Colonic mucosa (tissue), 4 donors: Measurements from ENCODE around the gene SP100. TPM values are rescaled to one million over a fixed set of nuclear protein-coding genes. Genes with fewer than 3 reads are reported as not detected.

Experiments used
- DNase-seq: peaks from one replicate; pipeline ENCODE4 v3.0.0-alpha.2; 2020
- H3K27ac ChIP-seq: fragments of 200-600 bp; one replicate; pipeline ENCODE4 v1.8.0; 2021
- H3K27me3 ChIP-seq: fragments of 200-600 bp; one replicate; pipeline ENCODE4 v1.8.0; 2021
- H3K36me3 ChIP-seq: fragments of 200-600 bp; one replicate; pipeline ENCODE4 v1.8.0; 2021
- H3K4me1 ChIP-seq: fragments of 200-600 bp; one replicate; pipeline ENCODE4 v1.8.0; 2021; ENCODE audit warnings: mild to moderate bottlenecking
- H3K4me3 ChIP-seq: fragments of 200-600 bp; one replicate; pipeline ENCODE4 v1.8.0; 2021
- H3K9ac ChIP-seq, 2 donors: one replicate each; pipeline ENCODE4 v1.7.0; 2013; ENCODE audit warnings: control low read depth in 2 of 2, low read depth in 2 of 2, low read length in 2 of 2
- H3K9me3 ChIP-seq: fragments of 200-600 bp; one replicate; pipeline ENCODE4 v1.8.0; 2021
- intact Hi-C: fragments of 100-400 bp; cut with DNase I; formaldehyde crosslinking; loops from one replicate; pipeline ENCODE4 v1.14.1; 2022
- total RNA-seq, 2 donors: library from RNA; stranded (reverse); fragmentation: NEBNext Ultra II Directional in 1 of 2; extraction: Animal tissue kit (Norgen Biotek cat#: 25700) in 1 of 2; gene quantifications; one replicate each; pipeline ENCODE4 v1.2.1, GENCODE V29; 2021
- TF ChIP-seq, protein P1 (sequence below): fragments of 200-600 bp; IDR thresholded peaks from one replicate; pipeline ENCODE4 v1.8.0; 2022; ENCODE audit warnings: antibody characterized with exemption, mild to moderate bottlenecking
- donor health status: healthy.
- donor health status: DM: no; HTN: no; CAD: no.
- donor health status: DM: no; HTN: no; CAD: no.

SP100 gene
- total RNA-seq, 2 donors from 2014 or later = 35.7 to 53.6 TPM

DNA sequence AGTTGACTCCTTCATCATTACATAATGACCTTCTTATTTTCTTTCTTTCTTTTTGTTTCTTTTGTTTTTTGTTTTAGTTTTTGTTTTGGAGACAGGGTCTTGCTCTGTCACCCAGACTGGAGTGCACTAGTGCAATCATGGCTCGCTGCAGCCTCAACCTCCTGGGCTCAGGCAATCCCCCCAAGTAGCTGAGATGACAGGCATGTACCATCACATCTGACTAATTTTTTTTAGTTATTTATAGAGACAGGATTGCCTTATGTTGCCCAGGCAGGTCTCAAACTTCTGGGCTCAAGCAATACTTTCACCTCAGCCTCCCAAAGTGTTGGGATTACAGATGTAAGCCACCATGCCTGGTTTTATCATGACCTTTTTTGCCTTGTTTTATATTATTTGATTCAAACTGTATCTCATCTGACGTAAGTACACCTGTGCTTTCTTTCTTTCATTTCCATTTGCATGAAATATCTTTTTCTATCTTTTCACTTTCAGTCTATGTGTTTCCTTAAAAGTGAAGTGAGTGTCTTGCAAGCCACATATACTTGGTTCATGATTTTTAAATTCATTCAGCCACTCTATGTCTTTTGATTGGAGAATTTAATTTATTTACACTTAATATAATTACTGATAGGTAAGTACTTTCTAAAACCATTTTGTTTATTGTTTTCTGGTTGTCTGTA, 39.1 kb downstream of the SP100 start:
- no peaks in the 10 kb centered on the region for H3K9me3 ChIP-seq
- no peak overlapping the region for H3K27ac ChIP-seq
- H3K36me3 ChIP-seq = no peaks in the 10 kb centered on the region
- H3K4me3 ChIP-seq = no peak overlapping the region
- TF ChIP-seq, protein P1, sequence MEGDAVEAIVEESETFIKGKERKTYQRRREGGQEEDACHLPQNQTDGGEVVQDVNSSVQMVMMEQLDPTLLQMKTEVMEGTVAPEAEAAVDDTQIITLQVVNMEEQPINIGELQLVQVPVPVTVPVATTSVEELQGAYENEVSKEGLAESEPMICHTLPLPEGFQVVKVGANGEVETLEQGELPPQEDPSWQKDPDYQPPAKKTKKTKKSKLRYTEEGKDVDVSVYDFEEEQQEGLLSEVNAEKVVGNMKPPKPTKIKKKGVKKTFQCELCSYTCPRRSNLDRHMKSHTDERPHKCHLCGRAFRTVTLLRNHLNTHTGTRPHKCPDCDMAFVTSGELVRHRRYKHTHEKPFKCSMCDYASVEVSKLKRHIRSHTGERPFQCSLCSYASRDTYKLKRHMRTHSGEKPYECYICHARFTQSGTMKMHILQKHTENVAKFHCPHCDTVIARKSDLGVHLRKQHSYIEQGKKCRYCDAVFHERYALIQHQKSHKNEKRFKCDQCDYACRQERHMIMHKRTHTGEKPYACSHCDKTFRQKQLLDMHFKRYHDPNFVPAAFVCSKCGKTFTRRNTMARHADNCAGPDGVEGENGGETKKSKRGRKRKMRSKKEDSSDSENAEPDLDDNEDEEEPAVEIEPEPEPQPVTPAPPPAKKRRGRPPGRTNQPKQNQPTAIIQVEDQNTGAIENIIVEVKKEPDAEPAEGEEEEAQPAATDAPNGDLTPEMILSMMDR = no peak
- no peak for DNase-seq
- no peaks in the 10 kb centered on the region for H3K27me3 ChIP-seq
- H3K4me1 ChIP-seq = no peaks in the 10 kb centered on the region
- intact Hi-C loops = no loop called here
- no peak overlapping the region for H3K9ac ChIP-seq

DNA sequence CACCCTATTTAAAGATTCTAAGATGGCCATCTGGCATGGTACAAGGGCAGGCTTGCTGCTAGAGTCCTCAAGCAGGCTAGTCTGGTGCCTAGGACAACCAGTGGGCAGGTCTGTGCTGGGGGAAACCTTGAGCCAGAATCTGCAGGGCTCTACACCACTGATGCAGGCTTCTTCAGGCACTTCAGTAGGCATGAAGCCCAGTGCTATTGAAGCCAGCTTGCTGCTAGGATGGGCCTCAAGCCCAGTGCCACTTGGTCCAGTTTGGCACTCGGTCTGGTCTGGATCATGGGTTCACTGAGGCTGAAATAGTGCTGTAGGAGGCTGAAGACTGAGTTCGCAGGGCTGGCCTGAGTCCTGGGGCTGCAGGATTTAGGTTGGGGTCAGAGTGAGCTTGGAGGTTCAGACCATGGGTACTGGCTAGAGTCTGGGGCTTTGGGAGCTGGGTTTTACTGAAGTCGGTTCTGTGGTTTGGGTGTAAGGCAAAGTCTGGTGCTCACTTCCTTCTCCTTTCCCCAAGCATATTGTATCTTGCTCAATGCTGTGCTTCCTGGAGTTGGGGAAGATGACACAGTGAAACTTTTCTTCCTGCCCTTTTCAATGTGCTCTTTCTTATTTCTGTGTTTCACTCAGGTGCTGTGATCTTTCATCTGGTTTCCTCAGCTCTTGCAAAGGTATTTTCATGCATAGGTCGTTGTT, 41.2 kb downstream of the SP100 start:
- intact Hi-C loops = no loop called here
- no peak overlapping the region for H3K27ac ChIP-seq
- TF ChIP-seq, protein P1 = no peak

DNA sequence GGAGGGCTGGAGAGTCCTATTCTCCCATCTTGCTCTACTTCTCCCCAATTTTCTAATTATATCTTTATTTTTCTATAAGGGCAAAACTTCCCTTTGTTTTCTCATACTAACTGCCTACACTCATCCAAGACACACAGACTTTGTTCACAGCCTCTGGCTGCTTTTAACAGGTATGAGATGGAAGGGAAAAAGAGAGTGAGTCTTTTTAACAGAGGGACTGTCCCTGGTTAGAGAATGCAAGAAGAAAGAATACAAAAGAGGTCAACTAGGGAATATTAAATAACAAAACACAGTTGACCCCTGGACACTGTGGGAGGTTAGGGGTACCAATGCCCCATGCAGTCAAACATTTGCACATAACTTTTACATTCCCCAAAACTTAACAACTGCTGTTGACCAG, 41.8 kb downstream of the SP100 start:
- Histone ChIP-seq H3K36me3 (no peaks in the 10 kb centered on the region), H3K27ac (no peak overlapping the region), H3K4me1 (no peaks in the 10 kb centered on the region), H3K4me3 (no peak overlapping the region), H3K9ac (no peak overlapping the region), H3K9me3 (no peaks in the 10 kb centered on the region), H3K27me3 (no peaks in the 10 kb centered on the region)
- intact Hi-C loops = no loop called here
- TF ChIP-seq, protein P1 = no peak
- DNase-seq = no peak

More for the DNA sequence above, 41.2 kb downstream of the SP100 start:
- Histone ChIP-seq H3K36me3 (no peaks in the 10 kb centered on the region), H3K9ac (no peak overlapping the region), H3K4me1 (no peaks in the 10 kb centered on the region), H3K4me3 (no peak overlapping the region), H3K27me3 (no peaks in the 10 kb centered on the region), H3K9me3 (no peaks in the 10 kb centered on the region)
- no peak for DNase-seq

DNA sequence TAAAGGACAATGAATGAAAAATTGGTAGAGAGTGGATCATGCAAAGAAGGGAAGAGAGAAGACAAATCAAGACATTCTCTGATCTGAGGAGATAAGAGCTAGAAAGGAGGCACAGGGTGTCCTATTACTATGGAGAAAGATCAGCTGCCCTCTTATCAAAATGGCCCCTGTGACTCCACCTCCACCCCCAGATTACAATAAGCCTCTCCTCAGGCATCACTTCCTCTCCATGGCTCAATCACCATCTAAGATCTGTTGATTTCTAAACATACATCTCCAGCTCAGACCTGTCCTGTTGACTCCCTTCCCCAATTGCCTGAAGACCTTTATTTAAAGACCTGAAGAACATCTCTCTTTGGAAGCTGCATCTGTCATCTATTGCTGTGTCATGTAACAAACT, 43.2 kb downstream of the SP100 start:
- H3K36me3 ChIP-seq = no peaks in the 10 kb centered on the region
- no peaks in the 10 kb centered on the region for H3K27me3 ChIP-seq
- intact Hi-C loops = no loop called here
- H3K4me1 ChIP-seq = no peaks in the 10 kb centered on the region
- no peak for DNase-seq
- no peak overlapping the region for H3K27ac ChIP-seq
- TF ChIP-seq, protein P1 = no peak
- no peaks in the 10 kb centered on the region for H3K9me3 ChIP-seq
- H3K9ac ChIP-seq = no peak overlapping the region
- no peak overlapping the region for H3K4me3 ChIP-seq

DNA sequence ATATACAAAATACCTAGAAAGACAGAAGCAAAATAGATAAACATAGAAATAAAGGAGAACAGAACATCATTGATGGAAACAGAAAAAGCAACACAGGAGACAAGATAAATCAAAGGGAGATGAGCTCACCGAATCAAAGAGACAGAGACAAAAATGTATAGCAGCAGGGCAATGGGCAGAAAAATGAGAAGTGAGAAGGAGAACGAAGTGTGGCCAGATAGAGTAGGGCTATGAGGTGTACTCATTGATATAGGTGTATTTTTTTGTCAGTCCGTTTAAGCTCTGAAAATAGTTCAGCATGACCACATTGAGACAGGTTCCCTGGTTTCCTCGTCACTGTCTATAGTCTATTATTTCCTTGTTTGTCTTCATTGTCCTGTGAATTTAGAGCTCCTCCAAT, 55.1 kb downstream of the SP100 start:
- H3K4me1 ChIP-seq = no peaks in the 10 kb centered on the region
- no peak overlapping the region for H3K4me3 ChIP-seq
- H3K36me3 ChIP-seq = no peaks in the 10 kb centered on the region
- TF ChIP-seq, protein P1 = no peak
- H3K27ac ChIP-seq = no peak overlapping the region
- no peak for DNase-seq
- no peaks in the 10 kb centered on the region for H3K27me3 ChIP-seq
- H3K9ac ChIP-seq = no peak overlapping the region
- intact Hi-C loops = no loop called here
- H3K9me3 ChIP-seq = no peaks in the 10 kb centered on the region
